Activated CD8-positive, alpha-beta T cell treated with anti-CD3 and anti-CD28 coated beads for 36 hours (primary cell): ENCODE data around the gene GREM1. TPM values are rescaled to one million over a fixed set of nuclear protein-coding genes. Genes with fewer than 3 reads are reported as not detected.

ENCODE experiments used
- ATAC-seq: fragments of 200-7000 bp; cut with Tn5 transposase; one replicate; pipeline ENCODE4 v1.10.0; 2021; ENCODE audit warnings: mild to moderate bottlenecking, moderate library complexity
- CTCF ChIA-PET: fragments of 350-600 bp; sonication (Branson Sonifier 250); formaldehyde crosslinking; loops from one replicate; lab custom pipeline; 2021; ENCODE audit warnings: antibody characterized with exemption; lab: Charles Lee
- POLR2A ChIA-PET: fragments of 350-600 bp; sonication (Branson Sonifier 250); formaldehyde crosslinking; loops from one replicate; lab custom pipeline; 2021; ENCODE audit warnings: antibody characterized with exemption; lab: Charles Lee
- DNase-seq: peaks from one replicate; pipeline ENCODE4 v3.0.0-alpha.2; 2020
- H3K27ac Mint-ChIP-seq: one replicate; pipeline ENCODE4 v1.8.0; 2021; ENCODE audit warnings: mild to moderate bottlenecking, mixed read lengths
- H3K27me3 Mint-ChIP-seq: one replicate; pipeline ENCODE4 v1.8.0; 2021; ENCODE audit warnings: mixed read lengths
- H3K36me3 Mint-ChIP-seq: one replicate; pipeline ENCODE4 v1.8.0; 2021; ENCODE audit warnings: low read depth, mixed read lengths
- H3K4me1 Mint-ChIP-seq: one replicate; pipeline ENCODE4 v1.8.0; 2021; ENCODE audit warnings: low read depth, mixed read lengths
- H3K4me3 Mint-ChIP-seq: one replicate; pipeline ENCODE4 v1.8.0; 2021; ENCODE audit warnings: mild to moderate bottlenecking, moderate library complexity, mixed read lengths
- H3K9me3 Mint-ChIP-seq: one replicate; pipeline ENCODE4 v1.8.0; 2021; ENCODE audit warnings: mixed read lengths
- CTCF ChIP-seq: fragments of 200-600 bp; IDR thresholded peaks from one replicate; pipeline ENCODE4 v1.8.0; 2022; ENCODE audit warnings: antibody characterized with exemption, mild to moderate bottlenecking
- intact Hi-C: fragments of 100-400 bp; cut with micrococcal nuclease; formaldehyde crosslinking; loops from one replicate; pipeline ENCODE4 v1.10.0; 2022
- total RNA-seq, 2 experiments: library from RNA; stranded (reverse); gene quantifications; one replicate each; pipeline ENCODE4 v1.2.3, GENCODE V29; 2021

The GREM1 gene
- total RNA-seq, 2 experiments from 2014 or later, result not detected

- no peak for DNase-seq
- Mint-ChIP-seq H3K4me1 (peaks cover 5% of the 10 kb centered on the region), H3K9me3 (no peaks in the 10 kb centered on the region), H3K27ac (no peak overlapping the region), H3K27me3 (no peaks in the 10 kb centered on the region), H3K4me3 (no peak overlapping the region), H3K36me3 (no peaks in the 10 kb centered on the region)
- intact Hi-C loops, result no loop called here
- TF ChIP-seq CTCF, result no peak
- ChIA-PET POLR2A (no interaction called here), CTCF (interaction anchor here (3.2 kb wide), 1 partner anchor 16 kb away, joined by 11 read pairs; no protein-coding TSS in a partner anchor)
- ATAC-seq, result no peak
Measured at GRCh38 chr15:32679298-32679690, 38.5 kb upstream of the GREM1 start.

- intact Hi-C loops, result no loop called here
- DNase-seq, result no peak
- CTCF ChIA-PET, result interaction anchor here (1.1 kb wide), 1 partner anchor 20 kb away, joined by 3 read pairs; no protein-coding TSS in a partner anchor
Measured at GRCh38 chr15:32682569-32682968, 35.2 kb upstream of the GREM1 start.

GRCh38 chr15:32682977-32683630, 34.7 kb upstream of the GREM1 start:
- ChIA-PET POLR2A (no interaction called here), CTCF (interaction anchor here (1.1 kb wide), 1 partner anchor 21 kb away, joined by 3 read pairs; no protein-coding TSS in a partner anchor)
- Mint-ChIP-seq H3K36me3 (no peaks in the 10 kb centered on the region), H3K27me3 (no peaks in the 10 kb centered on the region), H3K4me1 (peaks cover 7% of the 10 kb centered on the region), H3K9me3 (no peaks in the 10 kb centered on the region), H3K27ac (no peak overlapping the region), H3K4me3 (no peak overlapping the region)
- ATAC-seq (no peak), DNase-seq (no peak)
- TF ChIP-seq CTCF, result no peak
- intact Hi-C loops, result no loop called here

More at GRCh38 chr15:32682569-32682968, 35.2 kb upstream of the GREM1 start:
- H3K4me3 Mint-ChIP-seq, result no peak overlapping the region
- no peaks in the 10 kb centered on the region for H3K27me3 Mint-ChIP-seq
- no peaks in the 10 kb centered on the region for H3K9me3 Mint-ChIP-seq
- POLR2A ChIA-PET, result no interaction called here
- no peak for ATAC-seq
- no peak for TF ChIP-seq CTCF
- H3K4me1 Mint-ChIP-seq, result peaks cover 7% of the 10 kb centered on the region
- no peak overlapping the region for H3K27ac Mint-ChIP-seq
- H3K36me3 Mint-ChIP-seq, result no peaks in the 10 kb centered on the region

GRCh38 chr15:32683906-32684584, 33.8 kb upstream of the GREM1 start:
- peaks cover 7% of the 10 kb centered on the region for H3K4me1 Mint-ChIP-seq
- ChIA-PET POLR2A (no interaction called here), CTCF (no interaction called here)
- intact Hi-C loops, result no loop called here
- no peaks in the 10 kb centered on the region for H3K27me3 Mint-ChIP-seq
- ATAC-seq (no peak), DNase-seq (no peak)
- H3K4me3 Mint-ChIP-seq, result no peak overlapping the region
- H3K9me3 Mint-ChIP-seq, result no peaks in the 10 kb centered on the region
- no peak for TF ChIP-seq CTCF
- H3K27ac Mint-ChIP-seq, result no peak overlapping the region
- H3K36me3 Mint-ChIP-seq, result no peaks in the 10 kb centered on the region

- no peak for DNase-seq
- peaks cover 7% of the 10 kb centered on the region for H3K4me1 Mint-ChIP-seq
- no peaks in the 10 kb centered on the region for H3K9me3 Mint-ChIP-seq
- intact Hi-C loops, result no loop called here
- H3K27me3 Mint-ChIP-seq, result no peaks in the 10 kb centered on the region
- ChIA-PET POLR2A (no interaction called here), CTCF (no interaction called here)
- no peak overlapping the region for H3K27ac Mint-ChIP-seq
- no peaks in the 10 kb centered on the region for H3K36me3 Mint-ChIP-seq
- no peak for ATAC-seq
- TF ChIP-seq CTCF, result no peak
- no peak overlapping the region for H3K4me3 Mint-ChIP-seq
Measured at GRCh38 chr15:32685576-32685975, 32.2 kb upstream of the GREM1 start.
